HG03439 (cell line): ENCODE data around the gene LSM8.
"Not testable (repeated sequence)": the region's sequence is repeated elsewhere in the genome, so short reads cannot be mapped to it uniquely, and the experiment has no call there.

Experiments used
- ATAC-seq: cut with Tn5 transposase; IDR thresholded peaks from one replicate; pipeline ENCODE4 v1.9.1; 2021; ENCODE audit warnings: mild to moderate bottlenecking, moderate library complexity; ENCODE audit not compliant: unreplicated experiment

The LSM8 gene

DNA sequence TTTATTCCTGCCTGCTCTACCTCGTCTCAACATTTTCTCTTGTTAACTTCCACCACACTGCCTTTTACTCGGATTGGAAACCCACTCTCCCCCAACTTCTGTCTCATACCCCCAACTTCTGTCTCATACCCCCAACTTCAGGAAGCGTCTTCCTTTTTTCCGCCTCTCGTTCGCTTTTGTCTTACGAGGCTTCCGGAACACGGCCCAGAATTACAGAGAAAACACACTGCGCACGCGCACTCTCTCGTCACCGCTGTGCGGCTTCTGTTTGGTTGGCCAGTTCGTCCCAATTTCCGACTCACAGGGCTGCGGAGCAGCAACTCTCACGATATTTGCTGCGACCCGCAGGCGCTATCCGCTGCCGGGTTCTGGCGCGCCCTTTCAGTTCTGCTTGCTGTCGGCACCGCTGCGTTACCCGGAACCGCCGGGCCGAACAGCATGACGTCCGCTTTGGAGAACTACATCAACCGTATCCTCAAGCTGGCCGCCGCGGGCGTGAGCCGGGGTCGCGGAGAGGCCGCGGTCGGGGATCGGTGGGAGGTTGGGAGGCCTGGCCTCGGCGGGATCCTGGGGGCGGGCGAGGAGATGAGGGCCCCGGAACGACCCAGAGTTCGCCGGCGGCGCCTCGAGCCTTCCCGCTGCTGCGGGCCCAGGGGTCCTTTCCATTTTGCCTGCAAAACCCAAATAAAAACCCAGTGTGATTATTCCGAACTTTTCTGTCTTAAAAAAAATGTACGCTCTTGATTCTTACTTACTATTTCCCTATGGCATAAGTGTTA, at the start of gene LSM8:
Gene LSM8, plus strand, starts transcription at position 379 of the 779 bp plus-strand sequence. Its CDS starts 60 bp downstream, at position 439.
- ATAC-seq, result peak; percentile 98

- ATAC-seq, result not testable (repeated sequence)
Measured at GRCh38 chr7:118134420-118134819, 49.5 kb upstream of the LSM8 start.

DNA sequence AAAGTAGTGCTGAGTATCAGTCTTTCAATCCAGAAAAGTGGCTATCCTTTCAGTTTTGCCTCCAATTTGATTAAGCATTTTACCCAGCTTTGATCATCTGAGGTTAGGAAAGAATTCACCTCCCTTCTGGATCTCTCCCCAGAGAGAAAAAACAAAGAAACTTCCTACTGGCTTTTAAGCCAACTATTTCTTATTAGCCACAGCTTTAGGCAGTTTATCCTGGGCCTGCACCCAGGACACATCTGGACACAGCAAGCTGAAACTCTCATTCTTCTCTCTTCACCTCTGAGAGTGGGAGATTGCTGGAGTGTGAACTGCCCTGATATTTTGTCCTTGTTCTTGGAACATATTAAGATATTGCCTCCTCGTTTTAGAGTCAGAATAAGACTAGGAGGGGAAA, 43.5 kb upstream of the LSM8 start:
- no peak for ATAC-seq

DNA sequence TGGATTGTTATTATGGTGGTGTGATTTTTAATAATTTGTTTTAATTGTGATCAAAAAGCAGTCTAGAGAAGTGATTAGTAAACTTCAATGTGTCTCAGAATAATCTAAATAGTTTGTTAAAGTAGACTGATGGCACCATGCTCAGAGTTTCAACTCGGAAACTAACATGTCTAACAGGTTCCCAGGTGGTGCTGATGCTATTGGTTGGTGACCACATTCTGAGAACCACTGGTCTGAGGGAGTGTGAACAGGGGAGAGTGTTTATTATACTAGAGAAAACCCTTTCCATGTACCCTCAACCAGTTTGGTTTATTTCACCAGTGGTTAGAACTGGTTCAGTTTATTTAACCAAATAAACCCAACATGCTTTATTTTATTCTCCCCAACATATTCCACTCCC, 42.0 kb upstream of the LSM8 start:
- ATAC-seq, result no peak

DNA sequence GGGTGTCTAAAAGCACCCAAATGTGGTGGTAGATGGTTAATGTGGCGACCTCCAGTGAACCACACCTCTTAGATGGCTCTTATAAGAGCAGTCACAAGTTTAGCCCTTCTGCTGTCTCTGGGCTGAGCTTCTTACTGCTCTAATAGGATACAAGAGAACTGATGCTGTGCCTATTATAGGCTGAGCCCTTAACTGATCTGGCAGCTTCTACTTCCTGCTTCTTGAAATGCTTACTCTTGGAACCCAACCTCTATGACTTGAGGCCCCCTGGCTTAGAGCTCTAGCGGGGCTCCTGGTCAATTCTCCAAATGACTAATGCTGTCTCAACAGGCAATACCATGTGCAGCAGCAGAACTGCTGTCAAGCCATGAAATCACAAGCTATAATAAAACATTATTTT, 35.0 kb upstream of the LSM8 start:
- no peak for ATAC-seq

GRCh38 chr7:118149394-118149793, 34.6 kb upstream of the LSM8 start:
- ATAC-seq, result no peak

- no peak for ATAC-seq
Measured at GRCh38 chr7:118151671-118152070, 32.3 kb upstream of the LSM8 start.

GRCh38 chr7:118152149-118152548, 31.8 kb upstream of the LSM8 start:
- no peak for ATAC-seq

DNA sequence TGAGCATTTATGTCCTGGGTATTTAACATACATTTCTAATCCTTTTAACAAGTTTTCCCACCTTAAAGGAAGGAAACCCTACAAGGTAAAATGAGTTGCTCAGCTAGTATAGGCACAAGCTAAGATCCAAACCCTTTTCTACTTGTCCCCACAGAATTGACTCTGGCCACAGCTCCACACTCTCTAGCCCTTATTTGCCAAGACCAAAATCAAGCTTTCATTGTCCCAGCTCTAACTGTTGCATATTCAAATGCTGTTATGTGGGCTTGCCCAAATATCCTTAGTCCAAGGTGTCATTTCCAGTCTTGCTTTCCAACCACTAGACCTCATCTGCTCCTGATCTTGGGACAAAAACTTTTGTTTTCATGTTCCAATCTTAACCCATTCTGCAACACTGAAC, 31.3 kb upstream of the LSM8 start:
- ATAC-seq, result no peak

DNA sequence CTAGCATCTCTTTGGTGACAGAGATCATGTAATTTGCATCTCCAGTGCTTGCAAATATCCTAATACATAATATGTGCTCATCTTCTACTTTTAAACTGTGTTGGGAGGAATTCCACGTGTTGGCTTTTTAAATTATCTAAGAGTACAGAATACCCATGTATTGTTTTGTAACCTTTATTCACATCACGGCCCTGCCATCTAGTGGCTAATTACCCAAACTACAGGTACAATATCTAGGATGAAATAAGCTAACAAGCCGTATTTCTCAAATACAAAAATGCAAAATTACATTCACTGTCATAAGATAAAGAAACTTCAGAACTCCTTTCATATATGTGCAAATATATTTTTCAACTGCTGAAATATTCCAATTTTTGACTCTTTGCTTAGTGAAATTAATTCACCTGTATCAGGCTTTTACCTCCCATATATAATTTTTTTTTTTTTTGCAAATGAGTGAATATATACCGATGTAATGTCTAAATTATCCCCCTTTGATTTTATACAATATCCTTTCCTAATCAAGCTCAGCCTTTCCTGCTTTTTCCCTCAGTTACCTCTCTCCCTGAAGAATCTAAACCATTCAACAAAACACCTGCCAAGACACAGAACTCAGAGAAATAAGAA, 30.3 kb upstream of the LSM8 start:
- ATAC-seq, result no peak

DNA sequence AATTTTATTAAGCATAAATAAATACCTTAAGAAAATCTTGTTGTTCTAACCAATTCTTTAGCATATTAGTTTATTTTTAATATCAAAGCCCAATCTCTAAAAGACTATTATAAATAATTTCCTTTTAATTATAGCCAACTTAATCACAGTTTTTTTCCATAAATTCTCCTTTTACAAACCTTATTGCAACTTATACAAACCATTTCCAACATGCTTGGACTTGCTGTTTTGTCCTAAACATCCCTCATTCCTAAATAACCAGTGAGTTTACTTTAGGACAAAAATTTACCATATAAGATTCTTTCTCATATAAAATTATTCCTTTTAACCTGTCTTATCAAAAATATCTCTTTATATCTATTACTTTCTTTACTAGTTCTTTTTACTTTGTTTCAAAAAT, 25.2 kb upstream of the LSM8 start:
- no peak for ATAC-seq

GRCh38 chr7:118169146-118169545, 14.8 kb upstream of the LSM8 start:
- ATAC-seq, result no peak

- ATAC-seq, result no peak
Measured at GRCh38 chr7:118175740-118176139, 8.2 kb upstream of the LSM8 start.

- ATAC-seq, result no peak
Measured at GRCh38 chr7:118179191-118179590, 4.8 kb upstream of the LSM8 start.

GRCh38 chr7:118182593-118183427, 1.2 kb upstream of the LSM8 start:
- peak; percentile 1 for ATAC-seq

- peak; percentile 1 for ATAC-seq
Measured at GRCh38 chr7:118183428-118183785, 557 bp upstream of the LSM8 start.

GRCh38 chr7:118184565-118184940, 589 bp downstream of the LSM8 start:
- no peak for ATAC-seq

GRCh38 chr7:118185163-118185860, 1.3 kb downstream of the LSM8 start:
- ATAC-seq, result no peak

DNA sequence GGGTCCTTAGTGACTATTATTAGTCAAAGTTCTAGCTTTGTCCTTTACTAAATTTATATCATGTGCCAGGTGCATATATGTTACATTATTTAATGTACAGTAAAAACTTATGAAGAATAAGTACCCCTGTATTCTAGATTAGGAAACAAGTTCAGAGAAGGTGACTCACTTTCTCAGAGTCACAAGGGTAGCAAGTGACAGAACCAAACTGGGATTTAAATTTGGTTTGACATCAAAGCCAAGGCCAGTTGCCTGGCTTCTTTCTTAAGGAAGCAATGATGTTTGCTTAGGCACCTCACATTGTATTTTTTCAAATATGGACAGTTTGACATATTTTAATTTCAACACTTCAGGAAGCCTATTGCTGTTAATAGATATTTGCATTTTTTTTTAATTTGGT, 2.5 kb downstream of the LSM8 start:
- no peak for ATAC-seq

DNA sequence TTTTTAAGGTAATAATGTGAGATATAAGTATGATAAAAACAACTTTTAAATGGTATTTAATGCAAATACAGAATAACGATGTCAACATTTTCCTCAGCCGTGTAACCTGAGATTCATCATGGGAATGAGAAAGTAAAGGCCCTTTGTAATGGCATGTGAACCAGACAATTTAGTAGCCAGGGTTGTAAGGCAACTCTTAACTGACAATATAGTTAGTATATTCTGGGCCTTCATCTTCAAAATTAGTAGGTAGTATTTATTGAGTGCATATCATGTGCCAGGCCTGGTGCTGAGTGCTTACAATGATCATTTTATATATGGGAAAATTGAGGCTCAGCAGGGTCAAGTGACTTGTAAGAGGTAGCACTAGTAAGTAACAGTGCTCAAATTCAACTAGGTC, 10.6 kb downstream of the LSM8 start:
- no peak for ATAC-seq

GRCh38 chr7:118195837-118196474, 12.0 kb downstream of the LSM8 start:
- ATAC-seq, result peak; percentile 79
